ENCODE results near the gene COBL.

COBL gene

GRCh38 chr7:51240868-51241267, 75.7 kb downstream of the COBL start:
- DNase-seq, result no peak
- Histone ChIP-seq H3K27me3 (replicated peaks) (no peaks in the 10 kb centered on the region), H3K27ac (no peak overlapping the region), H3K4me3 (ENCODE audit: low read depth, low read length) (no peak overlapping the region), H3K36me3 (replicated peaks) (no peaks in the 10 kb centered on the region)
- TF ChIP-seq, protein P1, sequence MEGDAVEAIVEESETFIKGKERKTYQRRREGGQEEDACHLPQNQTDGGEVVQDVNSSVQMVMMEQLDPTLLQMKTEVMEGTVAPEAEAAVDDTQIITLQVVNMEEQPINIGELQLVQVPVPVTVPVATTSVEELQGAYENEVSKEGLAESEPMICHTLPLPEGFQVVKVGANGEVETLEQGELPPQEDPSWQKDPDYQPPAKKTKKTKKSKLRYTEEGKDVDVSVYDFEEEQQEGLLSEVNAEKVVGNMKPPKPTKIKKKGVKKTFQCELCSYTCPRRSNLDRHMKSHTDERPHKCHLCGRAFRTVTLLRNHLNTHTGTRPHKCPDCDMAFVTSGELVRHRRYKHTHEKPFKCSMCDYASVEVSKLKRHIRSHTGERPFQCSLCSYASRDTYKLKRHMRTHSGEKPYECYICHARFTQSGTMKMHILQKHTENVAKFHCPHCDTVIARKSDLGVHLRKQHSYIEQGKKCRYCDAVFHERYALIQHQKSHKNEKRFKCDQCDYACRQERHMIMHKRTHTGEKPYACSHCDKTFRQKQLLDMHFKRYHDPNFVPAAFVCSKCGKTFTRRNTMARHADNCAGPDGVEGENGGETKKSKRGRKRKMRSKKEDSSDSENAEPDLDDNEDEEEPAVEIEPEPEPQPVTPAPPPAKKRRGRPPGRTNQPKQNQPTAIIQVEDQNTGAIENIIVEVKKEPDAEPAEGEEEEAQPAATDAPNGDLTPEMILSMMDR (IDR thresholded peaks at IDR 0.05; ENCODE audit: low read depth, low read length, missing control alignments), result no peak
- in situ Hi-C loops (cut with HindIII; ENCODE audit: low pct_ligation_motif_present, low sequenced_read_pairs), result no loop called here

GRCh38 chr7:51239691-51240090, 76.9 kb downstream of the COBL start:
- Histone ChIP-seq H3K36me3 (replicated peaks) (no peaks in the 10 kb centered on the region), H3K27ac (no peak overlapping the region), H3K27me3 (replicated peaks) (no peaks in the 10 kb centered on the region), H3K4me3 (ENCODE audit: low read depth, low read length) (no peak overlapping the region)
- DNase-seq, result no peak
- TF ChIP-seq, protein P1 (IDR thresholded peaks at IDR 0.05; ENCODE audit: low read depth, low read length, missing control alignments), result no peak
- in situ Hi-C loops (cut with HindIII; ENCODE audit: low pct_ligation_motif_present, low sequenced_read_pairs), result no loop called here

DNA sequence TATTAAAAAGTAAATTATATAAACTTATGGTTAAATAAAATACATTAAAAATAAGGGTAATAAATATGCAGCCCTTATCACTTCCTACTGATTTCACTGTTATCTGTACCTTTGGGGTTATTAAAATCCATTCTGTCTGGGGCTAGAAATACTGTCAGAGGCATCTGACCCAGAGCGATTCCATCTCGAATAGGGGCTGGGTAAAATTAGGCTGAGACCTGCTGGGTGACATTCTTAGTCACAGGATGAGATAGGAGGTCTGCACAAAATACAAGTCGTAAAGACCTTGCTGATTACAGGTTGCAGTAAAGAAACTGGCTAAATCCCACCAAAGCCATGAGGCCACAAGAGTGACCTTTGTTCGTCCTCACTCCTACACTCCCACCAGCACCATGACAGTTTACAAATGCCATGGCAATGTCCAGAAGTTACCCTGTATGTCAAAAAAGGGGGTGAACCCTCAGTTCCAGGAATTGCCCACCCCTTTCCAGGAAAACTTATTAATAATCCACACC, 77.6 kb downstream of the COBL start:
- no peak for DNase-seq
- H3K27ac ChIP-seq, result no peak overlapping the region
- H3K27me3 ChIP-seq (replicated peaks), result no peaks in the 10 kb centered on the region
- H3K36me3 ChIP-seq (replicated peaks), result no peaks in the 10 kb centered on the region
- no peak overlapping the region for H3K4me3 ChIP-seq (ENCODE audit: low read depth, low read length)
- in situ Hi-C loops (cut with HindIII; ENCODE audit: low pct_ligation_motif_present, low sequenced_read_pairs), result no loop called here
- TF ChIP-seq, protein P1 (IDR thresholded peaks at IDR 0.05; ENCODE audit: low read depth, low read length, missing control alignments), result no peak

DNA sequence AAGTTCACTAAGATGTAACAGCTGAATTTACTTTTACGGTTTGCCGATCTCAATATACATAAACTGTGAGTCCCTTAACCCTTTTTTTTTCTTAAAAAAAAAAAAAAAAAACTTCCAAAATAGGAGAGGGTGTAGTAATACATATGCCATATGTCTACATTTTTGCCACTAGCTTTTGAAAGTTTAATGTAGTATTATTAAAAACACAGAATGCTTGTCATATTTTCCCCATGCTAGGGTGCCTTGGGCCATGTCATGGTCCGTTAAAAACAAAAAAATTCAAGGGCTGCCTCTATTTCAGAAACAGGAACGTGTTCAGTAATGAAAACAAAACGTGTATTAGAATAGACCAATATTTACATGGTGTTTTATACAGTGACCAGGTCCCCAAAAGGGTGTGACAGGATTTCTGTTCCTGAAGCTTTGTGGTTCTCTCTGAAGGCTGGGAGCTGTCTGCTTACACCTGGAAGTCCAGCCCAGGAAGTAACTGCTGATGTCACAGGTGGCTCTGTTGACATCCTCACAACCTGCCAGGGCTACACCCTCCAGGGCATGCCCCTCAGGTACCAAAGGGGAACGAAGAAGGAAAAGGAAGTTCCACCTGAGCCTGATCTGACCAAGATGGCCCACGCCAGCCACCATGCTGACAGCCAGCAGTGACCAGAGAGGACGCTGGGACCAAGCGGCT, 79.0 kb downstream of the COBL start:
- Histone ChIP-seq H3K27ac (no peak overlapping the region), H3K27me3 (replicated peaks) (no peaks in the 10 kb centered on the region), H3K36me3 (replicated peaks) (no peaks in the 10 kb centered on the region), H3K4me3 (ENCODE audit: low read depth, low read length) (no peak overlapping the region)
- TF ChIP-seq, protein P1 (IDR thresholded peaks at IDR 0.05; ENCODE audit: low read depth, low read length, missing control alignments), result no peak
- no peak for DNase-seq
- in situ Hi-C loops (cut with HindIII; ENCODE audit: low pct_ligation_motif_present, low sequenced_read_pairs), result no loop called here

DNA sequence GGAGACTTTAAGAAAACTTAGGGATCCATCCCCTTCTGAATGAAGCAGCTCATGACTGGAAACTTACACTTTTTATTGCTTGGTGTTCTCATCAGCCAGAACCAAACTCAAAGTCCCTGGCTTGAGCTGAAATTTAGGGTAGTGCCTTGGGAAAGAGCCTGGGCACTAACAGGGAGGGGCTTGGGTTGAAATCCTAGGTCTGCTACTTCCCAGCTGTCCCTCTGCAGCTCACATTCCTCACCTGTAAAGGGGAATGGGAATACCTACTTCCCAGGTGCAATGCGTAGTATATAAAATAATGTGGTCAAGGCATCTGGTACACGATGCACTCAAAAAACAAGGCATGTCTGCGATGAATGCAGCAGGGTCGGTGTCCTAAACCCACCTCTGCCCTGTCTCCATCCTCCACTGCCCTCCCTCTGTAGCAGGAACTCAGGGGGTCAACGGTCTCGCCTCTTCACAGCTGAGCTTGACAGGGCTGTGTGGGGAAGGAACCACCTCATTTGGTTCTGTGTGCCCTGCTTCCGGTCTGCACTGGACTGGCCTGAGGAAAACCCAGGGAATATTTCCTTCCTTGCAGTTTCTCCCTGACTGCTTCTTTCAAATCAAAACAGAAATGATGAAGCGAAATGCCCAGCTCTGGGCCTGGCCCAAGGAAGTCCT, 80.0 kb downstream of the COBL start:
- TF ChIP-seq, protein P1 (IDR thresholded peaks at IDR 0.05; ENCODE audit: low read depth, low read length, missing control alignments), result no peak
- Histone ChIP-seq H3K27me3 (replicated peaks) (no peaks in the 10 kb centered on the region), H3K4me3 (ENCODE audit: low read depth, low read length) (no peak overlapping the region), H3K27ac (no peak overlapping the region), H3K36me3 (replicated peaks) (no peaks in the 10 kb centered on the region)
- in situ Hi-C loops (cut with HindIII; ENCODE audit: low pct_ligation_motif_present, low sequenced_read_pairs), result no loop called here
- DNase-seq, result no peak

All from brain microvascular endothelial cell (primary cell).